CD4-positive, alpha-beta T cell treated with Interleukin-6 for 4 hours (primary cell): Measurements from ENCODE around the gene MID1.

ENCODE experiments used
- DNase-seq: peaks from one replicate; pipeline ENCODE4 v3.0.0-alpha.2; 2020; ENCODE audit warnings: mixed read lengths

Gene MID1

DNA sequence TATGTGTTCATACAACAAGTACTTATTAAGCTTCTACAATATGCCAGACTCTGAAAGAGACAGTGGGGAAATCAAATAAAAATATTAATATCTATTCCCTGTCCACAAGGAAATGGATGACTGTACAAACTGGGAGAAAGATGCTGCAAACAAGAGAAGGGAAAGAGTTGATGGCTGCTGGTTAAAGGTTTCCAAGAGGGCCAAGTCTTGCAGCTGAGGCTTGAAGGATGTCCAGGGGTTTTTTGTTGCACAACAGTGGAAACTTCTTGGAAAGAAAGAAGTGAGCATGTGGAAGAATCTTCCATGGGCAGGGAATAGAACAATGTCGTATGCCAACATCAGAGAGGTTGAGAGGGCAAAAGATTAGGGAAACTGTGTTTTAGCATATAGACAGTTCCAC lies 95.8 kb downstream of the MID1 start:
- DNase-seq = no peak

DNA sequence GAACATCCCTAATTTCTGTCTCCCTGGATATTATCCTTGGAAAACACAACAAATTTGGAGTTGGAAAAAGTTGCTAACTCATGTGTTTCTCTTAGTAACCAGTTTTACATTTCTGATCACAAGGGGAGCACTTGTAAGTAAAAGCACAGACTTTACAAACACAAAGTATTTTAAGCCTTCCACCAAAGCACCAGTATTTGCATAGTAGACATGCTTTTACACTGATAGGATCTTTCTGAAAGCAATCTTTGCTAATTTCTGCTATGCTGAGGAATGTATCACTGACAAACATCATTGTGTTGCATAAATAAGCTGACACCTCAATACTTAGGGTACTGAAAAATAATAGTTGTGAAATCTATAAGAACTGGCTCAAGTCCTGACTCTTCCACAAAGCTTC lies 100.6 kb downstream of the MID1 start:
- DNase-seq = no peak

DNA sequence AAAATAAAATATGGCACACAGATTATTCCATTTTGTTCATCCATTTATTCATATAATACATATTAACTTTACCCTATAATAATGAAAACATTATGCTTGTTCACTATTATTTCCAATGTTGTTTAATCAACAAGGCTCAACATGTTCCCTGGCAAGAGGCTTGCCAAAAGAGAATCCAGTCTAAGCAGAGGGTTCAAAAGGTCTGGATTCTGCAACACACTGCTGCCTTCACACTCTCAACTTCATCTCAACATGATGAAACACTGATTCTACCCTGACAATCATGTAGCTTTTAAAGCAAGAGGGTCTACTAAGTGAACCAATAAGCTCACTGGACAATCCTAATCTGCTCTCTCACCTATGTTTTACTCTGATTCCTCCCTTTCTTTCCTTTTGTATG lies 101.1 kb downstream of the MID1 start:
- no peak for DNase-seq

DNA sequence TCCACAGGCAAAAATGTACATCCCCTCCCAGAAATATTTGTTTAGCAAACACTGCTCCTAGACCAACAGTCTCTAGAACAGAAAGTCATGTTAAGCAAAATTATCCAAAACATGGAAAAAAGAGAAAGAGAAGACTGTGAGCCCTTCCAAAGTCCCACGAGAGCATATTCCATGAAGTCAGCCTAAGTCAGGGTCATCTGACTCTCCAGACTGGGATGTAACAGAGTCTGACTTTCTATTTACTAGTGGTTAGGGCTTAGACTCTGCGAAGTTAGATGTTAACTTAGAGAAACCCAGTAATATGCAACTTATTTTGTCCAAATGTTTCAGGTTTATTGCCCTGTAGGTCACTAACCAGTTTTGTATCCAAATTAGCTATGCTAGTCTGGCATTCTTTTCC lies 102.3 kb downstream of the MID1 start:
- no peak for DNase-seq

DNA sequence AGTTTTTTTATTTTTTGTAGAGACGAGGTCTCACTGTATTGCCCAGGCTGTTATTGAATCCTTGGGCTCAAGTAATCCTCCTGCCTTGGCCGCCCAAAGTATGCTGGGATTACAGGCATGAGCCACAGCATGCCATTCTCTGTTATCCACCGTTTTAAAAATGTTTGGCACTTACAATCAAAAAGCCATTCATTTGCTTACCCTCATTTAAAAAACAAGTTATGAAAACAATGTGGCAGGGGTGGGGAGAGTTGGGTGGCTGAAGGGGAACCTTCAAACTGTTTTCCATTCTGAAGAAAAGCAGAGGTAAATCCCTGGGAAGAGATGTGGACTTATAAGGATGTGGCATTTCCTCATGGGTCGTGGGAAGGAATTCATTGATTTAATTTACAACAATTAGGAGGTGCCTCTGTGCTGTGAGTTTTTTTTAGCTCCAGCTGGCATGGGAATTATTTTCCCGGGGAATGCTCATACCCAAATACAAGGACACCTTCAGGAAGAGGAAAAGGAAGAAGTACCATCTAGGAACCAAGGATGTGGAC lies 103.5 kb downstream of the MID1 start:
- no peak for DNase-seq

DNA sequence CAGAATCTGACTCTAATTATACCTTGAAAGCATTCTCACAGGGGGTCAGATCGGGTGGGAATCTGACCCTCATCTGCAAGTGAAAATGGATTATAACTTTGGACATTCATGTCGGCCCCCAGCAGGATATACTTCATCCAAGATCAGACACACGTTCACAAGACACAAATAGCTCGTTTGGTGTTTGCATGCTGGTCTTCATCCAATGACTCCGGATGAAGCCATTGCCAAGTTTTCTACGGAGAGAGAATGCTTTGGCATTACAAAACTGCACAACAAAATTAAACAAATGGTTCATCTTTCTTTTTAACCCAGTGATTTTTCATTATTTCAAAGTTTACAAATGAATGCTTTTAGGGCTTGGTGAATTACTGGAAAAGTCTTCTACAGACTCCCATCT lies 105.5 kb downstream of the MID1 start:
- DNase-seq = no peak

DNA sequence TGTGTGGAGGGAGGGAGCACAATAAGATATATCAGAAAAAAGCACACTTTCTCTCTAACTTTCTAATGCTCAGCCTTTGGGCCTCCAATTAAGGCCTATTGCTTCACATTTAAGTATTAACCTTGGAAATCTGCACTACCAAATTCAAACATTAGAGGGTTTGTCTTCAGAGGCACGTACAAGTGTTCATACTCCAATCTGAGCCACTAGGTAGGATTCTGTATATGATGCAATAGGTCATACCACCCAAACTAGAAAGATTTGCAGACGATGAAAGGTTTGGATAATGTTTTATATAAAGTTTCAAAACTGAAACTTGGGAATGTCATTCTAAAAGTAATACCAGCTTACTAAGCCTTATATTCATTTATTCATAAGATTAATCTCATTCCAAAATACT lies 106.4 kb downstream of the MID1 start:
- DNase-seq = no peak

DNA sequence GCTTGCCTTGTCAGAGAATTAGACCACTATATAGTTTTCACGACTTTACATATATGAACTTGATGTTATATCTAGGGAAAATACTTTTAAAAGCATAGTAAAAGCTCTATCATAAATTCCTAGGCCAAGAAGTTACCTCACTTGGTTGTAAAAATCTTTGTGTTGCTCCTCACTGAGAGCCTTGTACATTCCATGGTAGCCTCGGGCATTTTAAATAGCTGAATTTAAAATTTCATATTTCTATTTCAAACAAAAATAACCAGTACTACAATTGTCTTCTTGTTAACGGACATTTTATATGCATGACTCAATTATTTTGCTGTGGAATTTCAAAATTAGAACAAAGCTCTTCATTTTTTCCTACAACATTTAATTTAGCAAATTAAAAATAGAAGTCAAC lies 107.6 kb downstream of the MID1 start:
- no peak for DNase-seq

DNA sequence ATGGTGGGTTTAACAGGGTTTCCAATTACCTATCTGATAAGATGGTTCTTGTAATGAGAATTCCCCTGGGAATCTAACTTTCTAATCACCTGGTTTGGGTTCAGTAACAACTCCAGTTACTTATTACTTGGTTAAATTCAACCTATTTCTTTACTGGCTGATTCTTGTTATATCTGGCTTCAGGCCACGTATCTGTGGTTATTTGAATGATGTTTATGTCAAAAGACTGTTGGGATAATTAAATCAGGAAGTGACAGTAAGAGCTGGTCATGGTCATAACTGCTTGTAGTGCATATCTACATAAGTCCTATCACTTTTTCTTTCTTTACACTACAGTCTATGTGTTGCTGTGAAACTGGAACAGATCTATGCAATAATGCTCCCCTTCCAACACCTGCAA lies 108.1 kb downstream of the MID1 start:
- DNase-seq = no peak

DNA sequence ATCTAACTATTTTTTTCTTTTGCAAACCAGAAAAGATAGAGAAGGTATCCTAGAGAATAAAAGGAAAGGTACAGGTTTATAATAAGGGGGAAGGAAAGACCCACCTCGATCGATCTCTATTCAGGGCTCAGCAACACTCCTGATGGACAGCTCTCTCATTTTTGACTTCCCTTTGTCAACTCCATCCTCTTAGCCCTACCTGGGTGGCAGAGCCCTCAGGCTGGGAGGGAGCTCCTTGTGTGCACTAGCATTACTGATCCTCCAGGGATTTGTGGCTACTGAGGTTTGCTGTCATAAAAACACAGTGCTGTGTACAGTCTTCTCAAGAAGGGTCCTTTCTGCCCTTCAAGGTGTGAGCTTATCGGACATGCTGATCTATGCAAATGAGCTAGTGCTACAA lies 111.0 kb downstream of the MID1 start:
- no peak for DNase-seq

DNA sequence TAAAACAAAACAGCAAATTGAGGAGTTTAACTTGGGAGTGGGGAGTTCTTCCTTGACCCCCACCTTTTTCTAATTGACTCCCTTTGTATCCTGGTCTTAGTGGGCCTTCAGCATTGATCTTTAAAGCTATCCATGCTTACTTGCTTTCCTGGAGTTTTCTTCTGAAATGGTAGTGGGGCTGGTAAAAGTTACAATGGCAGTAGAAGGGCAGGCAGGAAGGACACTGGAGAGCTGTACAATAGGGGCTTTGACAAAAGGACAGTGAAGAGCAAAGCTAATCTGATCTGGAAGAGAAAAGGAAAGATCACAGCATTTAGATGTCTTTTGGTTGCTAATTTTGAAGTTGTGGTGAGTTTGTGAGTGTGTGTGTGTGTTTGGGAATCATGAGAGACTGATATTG lies 111.5 kb downstream of the MID1 start:
- DNase-seq = no peak

DNA sequence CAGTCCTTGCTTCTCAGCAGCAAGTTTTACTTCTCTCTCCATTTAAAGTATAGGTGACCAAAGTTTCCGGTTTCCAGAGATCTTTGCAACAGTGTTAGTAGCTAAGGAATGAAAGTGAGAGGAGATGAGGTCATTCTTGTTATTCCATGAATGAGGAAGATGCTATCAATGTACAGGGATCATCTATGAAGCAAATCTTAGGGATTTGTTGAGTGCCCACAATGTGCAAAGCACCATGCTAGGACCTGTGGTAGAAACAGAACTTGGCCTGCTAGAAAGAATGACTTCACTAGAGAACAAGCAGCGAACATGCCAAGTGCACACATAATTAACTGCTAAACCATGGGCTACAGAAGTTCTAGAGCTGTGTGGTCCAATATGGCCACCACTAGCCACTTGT lies 112.5 kb downstream of the MID1 start:
- DNase-seq = no peak

DNA sequence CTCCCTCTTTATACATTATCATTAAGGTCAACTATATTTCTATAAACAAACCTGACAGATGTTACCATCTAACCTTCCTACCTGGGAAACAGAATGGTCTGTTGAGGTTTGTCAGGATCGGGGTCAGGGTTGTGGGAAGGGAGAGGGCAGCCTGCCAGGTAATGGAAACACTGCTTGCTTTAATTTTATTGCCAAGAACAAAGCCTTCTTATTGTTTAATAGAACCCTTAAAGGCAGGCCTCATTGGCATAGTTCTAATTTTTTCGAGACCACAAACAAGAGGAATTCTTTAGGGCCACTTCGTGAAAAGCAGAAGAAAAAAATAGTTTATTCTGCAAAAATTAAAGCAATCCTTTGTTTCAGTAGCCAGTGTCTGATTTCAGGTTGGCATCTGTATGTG lies 113.2 kb downstream of the MID1 start:
- no peak for DNase-seq

DNA sequence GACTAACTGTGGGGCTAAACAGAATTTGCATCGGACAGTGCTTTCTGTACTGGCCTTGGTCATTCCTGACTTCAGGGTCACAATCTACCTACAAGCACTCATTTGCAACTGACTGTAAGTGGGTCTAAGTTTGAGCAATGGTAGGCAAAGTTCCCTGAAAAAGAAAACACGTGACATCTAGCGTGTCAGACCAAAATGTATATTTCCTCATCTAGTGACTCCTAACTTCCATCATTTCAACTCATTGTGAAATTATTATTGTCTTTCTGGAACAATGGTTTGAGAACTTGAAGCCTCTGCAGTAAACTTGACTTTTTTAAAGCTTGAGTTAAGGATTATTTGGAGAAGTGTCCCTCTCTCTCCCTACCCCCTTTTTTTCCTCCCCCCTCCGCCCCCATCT lies 113.6 kb downstream of the MID1 start:
- DNase-seq = no peak

DNA sequence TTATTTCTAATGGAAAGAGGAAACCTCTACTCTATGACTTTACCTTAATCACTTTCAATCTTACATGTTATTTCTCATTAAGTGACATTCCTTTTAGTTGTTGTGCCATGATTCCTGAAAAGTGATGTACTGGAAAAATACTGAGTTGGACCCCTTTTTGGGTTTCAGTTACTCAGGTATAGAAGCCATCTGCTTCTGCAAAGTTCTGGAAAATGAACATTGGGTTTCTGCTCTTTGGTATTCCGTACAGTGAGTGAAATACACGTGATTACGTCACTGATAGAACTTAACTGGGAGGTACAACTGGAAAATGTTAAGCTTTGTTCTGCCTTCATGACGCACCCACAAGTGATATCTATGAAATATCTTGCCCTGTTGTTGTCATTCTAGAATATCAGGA lies 114.7 kb downstream of the MID1 start:
- DNase-seq = no peak

DNA sequence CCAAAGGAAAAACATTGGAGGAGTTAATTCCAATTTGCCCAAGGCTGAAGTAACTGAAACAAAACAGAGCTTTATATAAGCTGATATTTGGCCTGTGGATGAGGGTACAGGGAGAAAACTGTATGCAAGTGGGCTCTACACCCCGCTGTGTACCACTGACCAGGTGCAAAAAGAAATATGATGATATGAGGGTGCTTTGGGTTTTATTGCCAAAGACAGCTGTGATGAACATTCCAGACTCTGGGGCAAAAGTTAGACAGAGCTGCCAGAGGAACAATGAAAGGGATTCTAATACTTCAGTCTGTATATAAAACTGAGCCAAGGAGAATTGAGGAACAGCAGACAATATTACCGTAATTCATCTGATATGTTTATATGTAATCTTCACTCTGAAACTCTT lies 117.4 kb downstream of the MID1 start:
- DNase-seq = no peak

DNA sequence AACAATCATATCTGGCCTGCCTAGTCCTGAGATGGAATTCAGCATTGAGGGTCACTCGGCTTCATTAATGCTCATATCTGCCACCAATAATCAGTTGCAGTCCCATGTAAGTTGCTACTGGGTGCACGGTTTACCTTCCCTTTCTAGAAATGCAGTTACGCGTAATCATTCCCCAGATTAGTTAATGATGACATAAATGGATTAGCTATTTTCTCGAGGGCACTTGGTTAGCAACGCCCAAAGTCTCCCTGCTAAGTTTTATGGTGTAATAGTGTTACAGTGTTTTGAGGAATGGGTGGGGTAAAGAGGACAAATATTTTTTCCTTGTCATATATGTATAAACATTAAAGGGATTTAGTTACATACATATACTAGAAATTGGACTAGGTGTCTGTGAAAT lies 118.8 kb downstream of the MID1 start:
- no peak for DNase-seq

DNA sequence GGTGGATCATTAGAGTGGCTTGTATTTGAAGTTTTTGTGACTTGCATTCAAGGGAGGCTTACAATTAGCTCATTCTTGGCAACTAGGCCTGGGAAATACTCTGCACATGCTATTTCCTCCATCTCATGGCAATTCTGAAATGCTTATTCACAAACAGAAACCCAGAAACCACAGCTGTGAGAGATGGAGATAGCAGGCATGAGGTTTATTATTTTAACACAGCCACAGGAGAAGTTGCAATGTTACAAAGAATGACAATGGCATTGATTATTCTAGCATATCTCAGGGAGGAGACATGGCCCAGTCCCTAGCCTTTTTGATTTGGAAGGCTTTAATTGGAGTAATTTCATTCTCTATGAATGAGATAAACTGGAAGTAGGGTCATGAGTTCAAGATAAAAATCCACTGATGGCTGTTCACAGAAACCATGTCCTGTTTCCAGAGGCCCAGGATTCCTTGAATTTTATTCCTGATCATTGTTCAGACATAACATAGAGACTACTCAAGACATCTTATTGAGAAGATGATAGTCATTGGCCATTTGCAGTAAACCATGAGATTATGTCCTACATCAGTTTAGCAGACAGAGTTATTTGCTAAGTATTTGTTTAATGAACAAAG lies 123.9 kb downstream of the MID1 start:
- DNase-seq = no peak

DNA sequence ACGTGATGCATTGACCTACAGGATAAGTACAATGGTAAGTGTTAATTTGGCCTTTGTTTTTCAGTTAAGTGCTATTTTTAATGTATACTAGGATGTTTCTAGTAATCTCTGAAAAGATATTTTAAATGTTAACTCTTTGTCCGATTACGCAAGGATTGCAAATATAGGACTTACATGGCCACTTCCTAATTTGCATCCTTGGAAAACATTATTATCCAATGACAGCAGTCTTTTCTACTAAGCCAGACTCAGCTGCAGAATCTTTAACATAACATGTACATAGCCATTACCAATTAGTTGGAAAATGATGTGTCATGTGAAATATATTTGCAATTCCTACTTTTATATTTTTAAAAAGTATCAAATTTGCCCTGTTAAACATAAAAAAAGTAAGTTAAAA lies 124.7 kb downstream of the MID1 start:
- DNase-seq = no peak

DNA sequence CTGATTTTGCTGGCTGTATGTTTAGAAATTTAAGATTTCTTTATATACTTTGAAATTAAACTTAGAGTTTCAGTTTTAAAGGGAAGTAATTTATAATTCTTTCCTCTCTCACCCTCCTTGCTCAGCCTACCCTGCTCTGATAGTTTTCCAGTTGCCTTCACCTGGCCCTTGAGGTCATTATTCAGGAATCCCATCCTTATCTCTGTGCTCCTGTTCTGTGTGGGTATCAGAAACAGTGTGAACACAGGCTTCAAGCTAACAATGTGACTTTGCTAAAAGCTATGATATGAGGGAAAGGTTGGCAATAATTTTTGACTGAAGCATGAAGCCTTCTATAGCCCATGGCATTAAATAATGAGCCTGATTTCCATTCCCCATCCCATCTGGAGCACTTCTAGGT lies 128.1 kb downstream of the MID1 start:
- DNase-seq = no peak

DNA sequence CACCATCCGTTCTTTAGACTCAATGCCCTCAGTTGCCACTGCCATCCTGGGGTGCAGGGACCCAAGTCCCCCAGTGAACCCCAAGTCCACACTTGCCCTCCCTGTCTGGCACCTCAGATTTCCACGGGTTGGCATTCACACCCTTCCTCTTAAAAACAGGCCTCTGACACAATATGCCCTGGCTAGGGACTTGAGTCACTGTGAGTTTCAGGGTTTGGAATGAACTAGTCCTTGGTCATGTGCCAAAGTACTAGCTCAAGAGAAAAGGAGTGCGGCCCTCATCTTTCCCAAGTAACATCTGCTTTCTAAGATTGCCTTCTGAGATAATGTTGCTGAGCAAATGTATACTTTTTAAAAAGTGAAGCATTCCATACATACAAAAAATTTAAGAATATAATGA lies 134.0 kb downstream of the MID1 start:
- DNase-seq = no peak

DNA sequence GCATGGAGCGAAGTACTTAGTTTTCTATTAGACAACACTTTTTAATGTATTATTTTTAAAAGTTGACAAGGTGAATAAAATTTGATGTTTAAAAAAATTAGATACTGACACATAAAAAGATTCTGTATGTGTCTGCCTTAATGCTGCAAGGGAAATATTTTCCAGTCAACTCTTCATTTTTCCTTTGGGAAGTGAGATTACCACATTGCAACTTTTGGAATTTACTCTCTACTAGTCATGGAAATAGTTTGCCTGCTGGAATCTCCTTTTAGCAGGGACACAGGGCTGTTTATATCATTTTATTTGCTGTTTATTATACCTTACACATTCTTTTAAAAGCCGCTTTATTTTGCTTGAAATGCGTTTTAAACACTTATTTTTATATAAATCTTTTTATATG lies 135.1 kb downstream of the MID1 start:
- DNase-seq = no peak

DNA sequence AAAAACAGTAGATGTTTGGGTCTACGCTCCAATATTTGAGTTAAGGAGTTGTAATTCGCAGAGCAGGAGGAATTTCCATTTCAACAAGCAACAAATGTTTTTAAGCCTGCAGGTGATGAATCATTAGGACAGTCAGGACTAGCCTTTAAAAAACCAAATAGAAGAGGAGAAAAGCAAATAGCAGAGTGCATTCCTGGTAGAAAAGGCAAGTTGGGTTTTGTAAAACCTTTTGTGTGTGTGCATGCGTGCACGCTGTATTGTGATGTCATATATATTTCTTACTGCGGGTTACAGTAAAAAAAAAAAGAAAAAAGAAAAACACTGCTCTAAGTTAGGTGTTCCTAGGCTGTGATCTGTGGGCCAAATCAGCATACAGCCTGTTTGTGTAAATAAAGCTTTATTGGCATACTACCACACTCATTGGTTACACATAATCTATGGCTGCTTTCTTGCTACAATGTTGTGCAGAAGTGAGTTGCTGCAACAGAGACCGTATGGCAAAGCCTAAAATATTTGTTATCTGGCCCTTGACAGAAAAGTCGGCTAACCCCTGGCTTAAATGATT lies 135.6 kb downstream of the MID1 start:
- DNase-seq = no peak

DNA sequence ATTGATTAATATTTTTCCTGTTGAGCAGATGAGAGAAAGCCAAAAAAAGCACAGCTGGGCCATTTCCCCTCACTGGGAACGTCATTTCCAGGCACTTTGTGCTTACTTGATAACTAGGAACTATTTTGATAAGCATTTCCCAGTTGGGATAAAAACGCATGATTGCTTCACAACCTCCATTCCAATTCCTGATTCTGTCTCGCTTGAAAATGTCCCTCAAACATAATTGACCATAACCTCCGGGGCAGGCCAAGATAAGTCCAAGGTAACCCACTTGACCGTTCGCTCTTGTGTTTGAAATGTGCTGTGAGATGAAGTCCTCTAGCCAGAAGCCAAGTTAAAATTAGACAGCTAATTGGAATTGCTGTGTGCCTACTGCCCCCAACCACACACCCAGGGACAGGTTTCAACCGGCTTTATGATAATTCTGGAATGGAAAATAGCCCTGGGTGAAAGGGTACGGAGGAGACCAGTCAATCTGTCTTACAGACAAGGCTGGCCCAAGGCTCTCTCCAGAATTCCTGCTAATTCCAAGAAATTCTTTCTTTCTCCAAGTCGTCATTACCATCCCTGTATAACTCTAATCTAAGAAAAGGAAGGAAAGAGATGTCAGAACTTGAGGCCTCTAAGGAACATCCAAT lies 137.1 kb downstream of the MID1 start:
- DNase-seq = no peak

DNA sequence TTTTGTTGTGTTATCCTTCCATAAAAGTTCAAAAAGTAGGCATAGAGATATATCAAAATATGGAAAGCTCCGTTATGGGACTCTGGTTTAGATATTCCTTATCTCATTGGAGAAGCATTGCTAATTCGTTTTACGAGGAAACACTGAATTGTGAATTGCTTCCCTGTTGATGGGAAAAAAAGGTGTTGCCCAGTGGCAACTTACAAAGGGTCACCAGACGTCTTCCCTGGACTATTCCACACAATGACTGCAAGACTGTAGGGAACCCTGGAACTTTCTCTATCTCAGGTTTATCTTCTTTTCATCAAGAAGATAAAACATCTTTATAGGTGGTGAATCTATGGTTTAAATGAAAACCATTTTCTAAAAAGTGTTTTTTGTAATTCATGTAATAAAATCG lies 137.7 kb downstream of the MID1 start:
- no peak for DNase-seq
